Endodermal cell (in vitro differentiated cells): ENCODE data around the gene MMP15. TPM values are rescaled to one million over a fixed set of nuclear protein-coding genes. Genes with fewer than 3 reads are reported as not detected.

Source experiments
- DNase-seq: peaks from one replicate; pipeline ENCODE4 v3.0.0-alpha.2; 2017
- H3K27ac ChIP-seq: 2 replicates; pipeline ENCODE4 v1.5.1; 2013; ENCODE audit warnings: mild to moderate bottlenecking, low read depth, low read length, moderate library complexity
- H3K27me3 ChIP-seq: 2 replicates; pipeline ENCODE4 v1.6.1; 2013; ENCODE audit warnings: mild to moderate bottlenecking, low read length, moderate library complexity; ENCODE audit not compliant: insufficient read depth, control insufficient read depth, poor library complexity, severe bottlenecking
- H3K36me3 ChIP-seq: 2 replicates; pipeline ENCODE4 v1.7.0; 2013; ENCODE audit warnings: mild to moderate bottlenecking, low read length, moderate library complexity; ENCODE audit not compliant: control insufficient read depth, insufficient read depth
- H3K4me1 ChIP-seq: one replicate; pipeline ENCODE4 v1.7.0; 2013; ENCODE audit warnings: low read length; ENCODE audit not compliant: control insufficient read depth, insufficient read depth
- H3K4me3 ChIP-seq: 2 replicates; pipeline ENCODE4 v1.5.1; 2013; ENCODE audit warnings: mild to moderate bottlenecking, low read length, moderate library complexity
- H3K9ac ChIP-seq: 2 replicates; pipeline ENCODE4 v1.6.1; 2013; ENCODE audit warnings: mild to moderate bottlenecking, low read length, moderate library complexity; ENCODE audit not compliant: poor library complexity, severe bottlenecking; ENCODE audit errors: extremely low read depth
- H3K9me3 ChIP-seq: 2 replicates; pipeline ENCODE4 v1.6.1; 2013; ENCODE audit warnings: mild to moderate bottlenecking, low read length, moderate library complexity; ENCODE audit not compliant: control insufficient read depth
- H3K27ac Mint-ChIP-seq: 2 replicates; pipeline ENCODE4 v1.8.0; 2020; ENCODE audit warnings: mixed read lengths
- H3K27me3 Mint-ChIP-seq: 2 replicates; pipeline ENCODE4 v1.8.0; 2021; ENCODE audit warnings: mild to moderate bottlenecking, mixed read lengths; ENCODE audit not compliant: insufficient read depth
- H3K36me3 Mint-ChIP-seq: 2 replicates; pipeline ENCODE4 v1.8.0; 2020; ENCODE audit warnings: low read depth, mixed read lengths
- H3K4me1 Mint-ChIP-seq: 2 replicates; pipeline ENCODE4 v1.8.0; 2020; ENCODE audit warnings: mixed read lengths
- H3K4me3 Mint-ChIP-seq: 2 replicates; pipeline ENCODE4 v1.8.0; 2020; ENCODE audit warnings: mild to moderate bottlenecking, moderate library complexity, mixed read lengths
- H3K9me3 Mint-ChIP-seq: 2 replicates; pipeline ENCODE4 v1.8.0; 2020; ENCODE audit warnings: mild to moderate bottlenecking, mixed read lengths
- CTCF ChIP-seq: fragments of 200-600 bp; sonication (generic); conservative IDR thresholded peaks from 2 replicates; pipeline ENCODE4 v1.5.0; 2021; ENCODE audit warnings: antibody characterized with exemption, mild to moderate bottlenecking
- WGBS, 2 experiments: methylation state at CpG; one replicate each; pipeline versions ENCODE4 v1.1.5 to v1.1.7; 2013; ENCODE audit warnings: missing lambda C conversion rate in 2 of 2, mixed read lengths in 1 of 2; ENCODE audit not compliant: insufficient coverage in 1 of 2, insufficient read length in 1 of 2; 5-methylcytosine and 5-hydroxymethylcytosine counted together
- total RNA-seq, 2 donors: library from RNA; stranded (reverse); fragmentation: NEBNext Ultra II Directional in 1 of 2; extraction: Animal tissue kit (Norgen Biotek cat#: 25700) in 1 of 2; gene quantifications; 2 replicates in 1 of 2; 3 replicates in 1 of 2; pipeline ENCODE4 v1.2.1, GENCODE V29; 2021

MMP15 gene
- total RNA-seq, 2 donors from 2014 or later, result 99.8 to 105 TPM

DNA sequence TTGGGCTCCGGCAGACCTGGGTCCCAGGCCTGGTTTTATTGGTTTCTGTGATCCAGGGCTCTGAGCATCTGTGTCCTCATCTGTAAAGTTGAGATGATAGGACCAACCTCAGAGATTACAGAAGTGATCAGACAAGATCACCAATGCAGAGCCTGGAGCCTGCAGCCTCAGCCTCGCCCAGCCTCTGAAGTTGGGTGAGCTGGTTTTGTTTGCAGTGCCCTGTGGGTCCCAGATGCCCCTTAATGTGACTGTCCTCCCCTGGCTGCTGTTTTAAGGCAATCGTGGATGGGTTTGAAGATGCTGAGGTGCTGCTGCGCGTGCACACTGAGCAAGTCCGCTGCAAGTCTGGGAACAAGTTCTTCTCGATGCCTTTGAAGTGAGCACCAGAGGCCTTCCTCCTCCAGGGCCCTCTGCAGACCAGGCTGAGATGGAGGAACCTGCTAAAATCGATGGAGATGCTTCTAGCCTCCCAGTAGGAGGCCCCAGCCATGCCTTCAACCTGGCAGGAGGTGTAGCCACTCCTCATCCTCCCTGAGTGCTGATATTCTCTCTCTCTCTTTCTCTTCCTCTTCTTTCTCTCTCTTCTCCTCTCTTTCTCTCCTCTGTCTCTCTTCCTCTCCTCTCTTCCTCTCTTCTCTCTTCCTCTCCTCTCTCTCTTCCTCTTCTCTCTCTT is 5.6 kb upstream of the MMP15 start:
- no peaks in the 10 kb centered on the region for H3K27me3 ChIP-seq
- H3K27ac ChIP-seq, result no peak overlapping the region
- DNase-seq, result no peak
- 85% methylated on average over 7 to 8 of the region's 8 CpGs for WGBS, 2 experiments
- H3K36me3 ChIP-seq, result peaks cover 59% of the 10 kb centered on the region
- no peaks in the 10 kb centered on the region for H3K9me3 ChIP-seq
- Mint-ChIP-seq H3K27ac (no peak overlapping the region), H3K27me3 (no peaks in the 10 kb centered on the region), H3K9me3 (no peaks in the 10 kb centered on the region), H3K4me1 (peaks cover 29% of the 10 kb centered on the region), H3K36me3 (peaks cover 10% of the 10 kb centered on the region), H3K4me3 (no peak overlapping the region)
- H3K9ac ChIP-seq, result no peak overlapping the region
- no peak for TF ChIP-seq CTCF
- no peak overlapping the region for H3K4me3 ChIP-seq
- peaks cover 13% of the 10 kb centered on the region for H3K4me1 ChIP-seq

DNA sequence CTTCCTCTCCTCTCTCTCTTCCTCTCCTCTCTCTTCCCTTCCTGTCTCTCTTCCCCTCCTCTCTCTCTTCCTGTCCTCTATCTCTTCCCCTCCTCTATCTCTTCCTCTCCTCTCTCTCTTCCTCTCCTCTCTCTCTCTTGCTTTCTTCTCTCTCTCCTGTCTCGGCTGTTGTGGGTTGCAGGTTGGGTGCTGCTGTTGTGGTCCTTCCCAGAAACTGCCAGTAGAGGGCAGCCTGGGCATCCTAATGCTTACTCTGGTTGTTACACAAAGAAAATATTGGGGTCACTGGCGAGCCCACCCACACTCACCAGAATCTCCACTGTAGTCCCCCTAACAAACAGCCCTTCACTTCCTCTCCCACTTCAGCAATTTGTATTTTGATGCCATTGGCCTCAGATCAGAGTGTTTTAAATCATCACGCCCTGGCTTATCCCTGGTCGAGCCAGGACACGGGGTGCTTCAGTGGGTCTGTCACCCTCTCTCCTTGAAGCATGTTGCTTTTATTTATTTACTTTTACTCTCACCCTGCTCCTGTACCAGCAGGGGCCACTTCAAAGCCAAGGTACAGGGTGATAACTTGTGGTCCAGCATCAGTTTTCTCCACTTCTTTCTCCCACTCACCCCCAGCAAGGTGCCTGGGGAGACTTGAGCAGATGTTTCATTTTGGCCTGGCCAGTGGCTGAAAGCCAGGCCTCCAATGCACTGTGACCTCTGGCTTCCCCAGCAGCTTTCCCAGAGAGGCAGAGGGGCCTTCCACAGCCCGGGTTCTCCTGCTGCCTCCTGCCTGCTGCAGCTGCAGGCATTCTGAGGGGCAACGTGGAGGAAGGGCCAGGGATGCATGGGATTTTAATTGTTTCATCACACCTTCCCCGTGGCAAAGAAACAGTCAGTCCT is 4.7 kb upstream of the MMP15 start:
- no peaks in the 10 kb centered on the region for H3K9me3 ChIP-seq
- peak overlapping the region; percentile 4 for H3K27ac ChIP-seq
- Mint-ChIP-seq H3K4me3 (no peak overlapping the region), H3K27ac (peak overlapping the region; percentile 49), H3K4me1 (peaks cover 30% of the 10 kb centered on the region), H3K36me3 (peaks cover 10% of the 10 kb centered on the region), H3K9me3 (no peaks in the 10 kb centered on the region), H3K27me3 (no peaks in the 10 kb centered on the region)
- H3K9ac ChIP-seq, result no peak overlapping the region
- H3K27me3 ChIP-seq, result no peaks in the 10 kb centered on the region
- peaks cover 50% of the 10 kb centered on the region for H3K36me3 ChIP-seq
- peak; percentile 87 for TF ChIP-seq CTCF
- H3K4me1 ChIP-seq, result peaks cover 13% of the 10 kb centered on the region
- WGBS, 2 experiments, result 76 to 79% methylated on average over 7 to 8 of the region's 8 CpGs
- DNase-seq, result peak; percentile 91
- no peak overlapping the region for H3K4me3 ChIP-seq

GRCh38 chr16:58021661-58022551 is 3.6 kb upstream of the MMP15 start:
- Mint-ChIP-seq H3K27me3 (no peaks in the 10 kb centered on the region), H3K9me3 (no peaks in the 10 kb centered on the region), H3K36me3 (peaks cover 10% of the 10 kb centered on the region), H3K4me3 (no peak overlapping the region), H3K4me1 (peaks cover 30% of the 10 kb centered on the region), H3K27ac (peak overlapping the region; percentile 82)
- Histone ChIP-seq H3K9ac (no peak overlapping the region), H3K4me3 (no peak overlapping the region), H3K4me1 (peaks cover 13% of the 10 kb centered on the region), H3K36me3 (peaks cover 40% of the 10 kb centered on the region), H3K27me3 (no peaks in the 10 kb centered on the region), H3K27ac (no peak overlapping the region), H3K9me3 (no peaks in the 10 kb centered on the region)
- TF ChIP-seq CTCF, result no peak
- WGBS, 2 experiments, result 84 to 93% methylated on average over 5 to 8 of the region's 8 CpGs
- no peak for DNase-seq
